Stimulated activated CD4-positive, alpha-beta T cell treated with anti-CD3 and anti-CD28 coated beads, Interleukin-12 subunit alpha, Interleukin-12 subunit beta, amount 100 ng/mL, for 24 hours (primary cell): ENCODE data around the gene NPTX2.

Experiments
- DNase-seq, 2 experiments: peaks; one replicate each; pipeline ENCODE4 v3.0.0-alpha.2; 2020; ENCODE audit warnings: low read depth in 2 of 2

Gene NPTX2

DNA sequence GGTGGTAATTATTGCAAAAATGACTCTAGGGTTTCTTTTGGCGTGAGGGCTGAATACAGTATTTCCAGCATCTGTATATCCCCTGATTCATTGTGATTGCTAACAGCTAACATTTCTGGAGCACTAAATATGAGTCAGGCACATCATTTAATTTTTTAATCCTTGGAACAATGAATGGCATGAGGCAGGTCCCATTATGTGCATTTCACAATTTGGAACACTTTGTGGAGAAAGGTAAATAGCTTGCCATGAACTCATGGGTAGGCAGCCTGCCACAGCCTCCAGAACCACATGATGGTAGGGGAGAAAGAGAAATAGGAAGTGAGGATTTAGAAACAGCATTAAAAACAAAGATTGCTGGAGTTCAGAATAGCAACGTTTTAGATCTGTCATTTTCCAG, 1.7 kb downstream of the NPTX2 start:
- DNase-seq: no peak

DNA sequence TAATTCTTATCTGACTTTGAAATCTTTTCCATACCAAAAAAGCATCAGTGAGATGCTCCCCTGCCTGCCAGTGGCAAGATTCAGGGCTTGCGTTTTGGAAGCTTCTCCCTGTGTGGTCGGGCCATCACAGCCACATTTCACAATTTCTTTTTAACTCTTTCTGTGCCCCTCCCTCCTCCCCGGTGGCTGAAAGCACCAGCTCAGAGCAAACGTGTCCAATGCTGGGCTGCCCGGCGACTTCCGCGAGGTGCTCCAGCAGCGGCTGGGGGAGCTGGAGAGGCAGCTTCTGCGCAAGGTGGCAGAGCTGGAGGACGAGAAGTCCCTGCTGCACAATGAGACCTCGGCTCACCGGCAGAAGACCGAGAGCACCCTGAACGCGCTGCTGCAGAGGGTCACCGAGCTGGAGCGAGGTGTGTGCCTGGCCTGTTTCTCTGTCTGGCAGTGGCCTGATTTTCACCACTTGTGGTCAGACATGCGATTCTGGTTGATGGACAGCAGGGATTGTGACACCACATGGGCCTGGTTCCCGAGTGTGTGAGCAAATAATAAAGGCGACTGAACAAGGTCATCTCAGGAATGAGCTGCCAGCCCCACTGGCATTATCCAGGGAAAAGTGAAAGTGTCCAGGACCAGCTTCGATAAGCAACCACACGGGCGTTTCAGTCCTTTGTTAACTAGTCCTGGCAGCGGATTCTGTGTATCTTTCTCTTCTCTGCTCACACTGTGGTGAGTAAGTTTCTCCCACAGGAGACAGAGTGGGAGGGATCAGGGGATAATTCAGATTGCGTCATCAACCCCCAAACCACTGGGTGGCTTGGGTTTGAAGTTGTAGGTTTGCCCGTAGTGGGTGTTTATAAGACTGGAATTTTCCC, 2.6 kb downstream of the NPTX2 start:
- no peak for DNase-seq

- DNase-seq: no peak
Measured at GRCh38 chr7:98621573-98622482, 4.7 kb downstream of the NPTX2 start.

- DNase-seq: no peak
Measured at GRCh38 chr7:98622926-98623325, 5.8 kb downstream of the NPTX2 start.

DNA sequence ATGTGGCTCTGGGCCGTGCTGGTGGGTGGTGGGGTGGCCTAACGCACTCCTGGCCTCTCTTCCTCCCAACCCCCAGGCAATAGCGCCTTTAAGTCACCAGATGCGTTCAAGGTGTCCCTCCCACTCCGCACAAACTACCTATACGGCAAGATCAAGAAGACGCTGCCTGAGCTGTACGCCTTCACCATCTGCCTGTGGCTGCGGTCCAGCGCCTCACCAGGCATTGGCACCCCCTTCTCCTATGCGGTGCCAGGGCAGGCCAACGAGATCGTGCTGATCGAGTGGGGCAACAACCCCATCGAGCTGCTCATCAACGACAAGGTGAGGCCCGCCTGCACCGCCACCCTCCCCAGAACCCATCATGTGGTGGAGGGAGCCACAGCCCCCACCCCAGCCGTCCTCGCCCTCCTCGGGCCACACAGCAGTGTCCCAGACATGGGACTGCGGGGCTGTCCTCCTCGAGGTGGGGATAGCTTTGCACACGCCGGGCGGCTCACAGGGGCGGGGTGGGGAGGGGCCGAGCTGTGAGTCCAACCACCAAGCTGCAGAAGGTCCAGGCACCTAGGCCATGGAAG, 7.8 kb downstream of the NPTX2 start:
- DNase-seq: no peak

- DNase-seq: no peak
Measured at GRCh38 chr7:98626460-98627412, 9.7 kb downstream of the NPTX2 start.

- no peak for DNase-seq
Measured at GRCh38 chr7:98627413-98627790, 10.3 kb downstream of the NPTX2 start.

DNA sequence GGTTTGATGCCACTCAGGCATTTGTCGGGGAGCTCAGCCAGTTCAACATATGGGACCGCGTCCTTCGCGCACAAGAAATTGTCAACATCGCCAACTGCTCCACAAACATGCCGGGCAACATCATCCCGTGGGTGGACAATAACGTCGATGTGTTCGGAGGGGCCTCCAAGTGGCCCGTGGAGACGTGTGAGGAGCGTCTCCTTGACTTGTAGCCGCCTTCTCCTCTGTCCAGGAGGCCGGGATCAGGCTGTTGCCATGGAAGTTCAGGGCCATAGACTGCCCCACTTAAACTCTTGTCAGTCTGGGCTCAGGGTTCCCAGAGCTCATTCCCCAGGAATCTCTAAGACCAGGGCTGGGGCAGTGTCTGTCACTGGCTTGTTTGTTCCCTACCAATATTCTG, 11.3 kb downstream of the NPTX2 start:
- no peak for DNase-seq

DNA sequence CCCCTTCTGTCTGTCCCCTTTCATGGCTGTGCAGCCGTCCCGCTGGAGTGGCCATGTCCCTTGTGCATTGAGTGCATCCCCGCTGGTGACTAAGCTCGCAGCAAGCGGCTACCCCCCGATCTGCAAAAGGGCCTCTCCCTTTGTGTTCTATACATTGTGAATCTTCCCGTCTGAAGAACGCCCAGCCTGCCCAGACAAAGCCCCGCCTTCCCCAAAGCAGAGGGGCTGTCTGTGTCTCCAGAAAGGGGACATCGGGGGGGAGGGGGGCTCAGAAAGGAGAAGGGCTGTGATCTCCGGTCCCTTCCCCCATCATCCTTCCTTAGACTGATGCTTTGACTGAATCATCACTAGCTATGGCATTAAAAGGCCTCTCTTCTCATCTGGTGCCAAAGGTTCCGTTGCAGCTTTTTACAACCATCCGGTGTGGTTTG, 11.9 kb downstream of the NPTX2 start:
- DNase-seq: no peak

- no peak for DNase-seq
Measured at GRCh38 chr7:98630149-98630548, 13.1 kb downstream of the NPTX2 start.

DNA sequence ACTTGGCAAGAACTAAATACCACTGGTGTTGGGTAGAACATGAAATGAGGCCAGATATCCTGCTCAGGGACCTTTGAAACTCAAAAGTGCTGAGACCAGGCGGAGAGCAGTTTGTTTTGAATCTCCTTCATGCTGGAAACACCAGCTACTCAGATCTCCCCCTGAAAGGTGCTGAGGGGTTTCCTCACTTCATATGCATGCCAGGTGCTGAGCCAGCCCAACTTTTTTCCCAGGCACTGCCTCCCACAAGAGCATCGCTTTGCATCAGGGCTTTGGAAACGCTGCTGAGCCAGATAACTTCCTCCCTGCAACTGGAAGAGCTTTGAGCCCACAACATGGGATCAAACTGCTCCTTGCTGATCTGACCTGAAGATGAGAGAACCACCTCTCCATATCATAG, 13.7 kb downstream of the NPTX2 start:
- DNase-seq: no peak

- no peak for DNase-seq
Measured at GRCh38 chr7:98638853-98639252, 21.8 kb downstream of the NPTX2 start.

DNA sequence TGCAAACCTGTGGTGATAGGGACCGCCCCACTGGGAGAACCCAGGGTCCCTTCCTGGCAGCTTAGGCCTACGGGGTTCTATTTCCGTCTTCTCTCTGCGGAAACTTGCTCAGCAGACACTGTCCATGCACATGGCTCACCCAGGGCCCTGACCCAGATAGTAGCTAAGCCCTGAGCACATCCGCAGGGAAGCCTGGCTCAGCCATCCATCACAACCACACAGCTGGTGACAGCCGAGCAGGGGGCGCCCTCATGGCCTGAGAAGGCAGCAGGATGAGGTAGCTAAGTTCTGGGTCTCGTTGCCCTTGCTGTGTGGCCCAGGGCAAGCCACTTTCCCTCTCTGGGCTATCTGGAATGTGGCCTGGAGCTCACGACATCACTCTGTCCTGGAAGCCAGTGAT, 23.3 kb downstream of the NPTX2 start:
- DNase-seq: no peak

GRCh38 chr7:98641646-98642500, 24.8 kb downstream of the NPTX2 start:
- DNase-seq: no peak

- DNase-seq: no peak
Measured at GRCh38 chr7:98643236-98643985, 26.3 kb downstream of the NPTX2 start.

DNA sequence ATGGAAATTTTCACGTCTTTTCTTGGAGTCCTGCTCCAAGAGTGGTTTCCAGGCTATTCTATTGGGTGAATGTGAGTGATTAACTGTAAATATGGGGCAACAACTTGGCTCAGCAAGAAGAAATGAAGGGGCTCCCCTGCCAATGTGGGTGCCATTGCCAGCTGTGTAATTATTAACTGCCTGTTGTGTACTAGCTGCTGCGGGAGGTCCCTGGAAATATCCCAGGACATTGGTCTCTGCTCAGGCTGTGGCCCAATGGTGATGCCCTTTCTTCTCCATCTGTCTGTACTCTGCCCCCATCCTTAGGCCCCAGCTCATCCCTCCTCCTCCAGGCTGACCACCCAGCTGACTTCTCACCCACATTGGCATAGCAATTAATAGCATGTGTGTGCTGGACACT, 29.4 kb downstream of the NPTX2 start:
- no peak for DNase-seq

- DNase-seq: no peak
Measured at GRCh38 chr7:98647326-98647725, 30.2 kb downstream of the NPTX2 start.

- no peak for DNase-seq
Measured at GRCh38 chr7:98651760-98652159, 34.7 kb downstream of the NPTX2 start.

- DNase-seq: no peak
Measured at GRCh38 chr7:98653601-98654310, 36.7 kb downstream of the NPTX2 start.
